Endothelial cell (in vitro differentiated cells): ENCODE data around the gene ESR1. TPM values are rescaled to one million over a fixed set of nuclear protein-coding genes. Genes with fewer than 3 reads are reported as not detected.
A peak's percentile ranks its signal among the peaks of the same experiment; 100 is the strongest.
"Not testable (repeated sequence)": the region's sequence is repeated elsewhere in the genome, so short reads cannot be mapped to it uniquely, and the experiment has no call there.

Experiments used
- DNase-seq: peaks from one replicate; pipeline ENCODE4 v3.0.0; 2021; ENCODE audit warnings: low spot score
- H3K27ac Mint-ChIP-seq: one replicate; pipeline ENCODE4 v1.8.0; 2021; ENCODE audit warnings: mixed read lengths, inconsistent platforms; ENCODE audit not compliant: unreplicated experiment
- H3K27me3 Mint-ChIP-seq: one replicate; pipeline ENCODE4 v1.8.0; 2021; ENCODE audit warnings: mild to moderate bottlenecking, moderate library complexity, mixed read lengths, inconsistent platforms; ENCODE audit not compliant: unreplicated experiment
- H3K36me3 Mint-ChIP-seq: one replicate; pipeline ENCODE4 v1.8.0; 2021; ENCODE audit warnings: mild to moderate bottlenecking, low read depth, mixed read lengths, inconsistent platforms; ENCODE audit not compliant: unreplicated experiment
- H3K4me1 Mint-ChIP-seq: one replicate; pipeline ENCODE4 v1.8.0; 2021; ENCODE audit warnings: mild to moderate bottlenecking, mixed read lengths, inconsistent platforms; ENCODE audit not compliant: unreplicated experiment
- H3K4me3 Mint-ChIP-seq: one replicate; pipeline ENCODE4 v1.8.0; 2021; ENCODE audit warnings: mild to moderate bottlenecking, mixed read lengths, inconsistent platforms; ENCODE audit not compliant: unreplicated experiment
- H3K9me3 Mint-ChIP-seq: one replicate; pipeline ENCODE4 v1.8.0; 2021; ENCODE audit warnings: mixed read lengths, inconsistent platforms; ENCODE audit not compliant: unreplicated experiment
- CTCF ChIP-seq: fragments of 200-600 bp; sonication (generic); IDR thresholded peaks from one replicate; pipeline ENCODE4 v1.5.0; 2021; ENCODE audit warnings: antibody characterized with exemption; ENCODE audit not compliant: unreplicated experiment
- total RNA-seq: library from RNA; stranded (reverse); fragmentation: NEBNext Ultra II Directional; extraction: Animal tissue kit (Norgen Biotek cat#: 25700); gene quantifications from one replicate; pipeline ENCODE4 v1.2.1, GENCODE V29; 2021; ENCODE audit not compliant: unreplicated experiment

ESR1 gene
- total RNA-seq, 1 donor from 2014 or later: 0.05 TPM

- Mint-ChIP-seq H3K4me3 (no peak overlapping the region), H3K27me3 (no peaks in the 10 kb centered on the region), H3K9me3 (no peaks in the 10 kb centered on the region), H3K4me1 (peaks cover 3% of the 10 kb centered on the region), H3K27ac (no peak overlapping the region), H3K36me3 (no peaks in the 10 kb centered on the region)
- no peak for DNase-seq
- TF ChIP-seq CTCF: no peak
Measured at GRCh38 chr6:151881231-151881630, 73.7 kb downstream of the ESR1 start.

- no peak for DNase-seq
- Mint-ChIP-seq H3K36me3 (no peaks in the 10 kb centered on the region), H3K4me3 (no peak overlapping the region), H3K9me3 (no peaks in the 10 kb centered on the region), H3K4me1 (no peaks in the 10 kb centered on the region), H3K27ac (no peak overlapping the region), H3K27me3 (no peaks in the 10 kb centered on the region)
- no peak for TF ChIP-seq CTCF
Measured at GRCh38 chr6:151882206-151882605, 74.7 kb downstream of the ESR1 start.

GRCh38 chr6:151885234-151885633, 77.8 kb downstream of the ESR1 start:
- Mint-ChIP-seq H3K27ac (no peak overlapping the region), H3K27me3 (no peaks in the 10 kb centered on the region), H3K36me3 (no peaks in the 10 kb centered on the region), H3K9me3 (no peaks in the 10 kb centered on the region), H3K4me3 (no peak overlapping the region), H3K4me1 (no peaks in the 10 kb centered on the region)
- no peak for DNase-seq
- no peak for TF ChIP-seq CTCF

- Mint-ChIP-seq H3K27ac (no peak overlapping the region), H3K27me3 (no peaks in the 10 kb centered on the region), H3K4me1 (peaks cover 5% of the 10 kb centered on the region), H3K9me3 (no peaks in the 10 kb centered on the region), H3K36me3 (no peaks in the 10 kb centered on the region), H3K4me3 (no peak overlapping the region)
- DNase-seq: no peak
- no peak for TF ChIP-seq CTCF
Measured at GRCh38 chr6:151891524-151891923, 84.0 kb downstream of the ESR1 start.

GRCh38 chr6:151894426-151894825, 86.9 kb downstream of the ESR1 start:
- not testable (repeated sequence) for H3K36me3 Mint-ChIP-seq

GRCh38 chr6:151899221-151899620, 91.7 kb downstream of the ESR1 start:
- not testable (repeated sequence) for H3K27ac Mint-ChIP-seq, H3K27me3 Mint-ChIP-seq, H3K4me3 Mint-ChIP-seq, H3K9me3 Mint-ChIP-seq, H3K4me1 Mint-ChIP-seq, DNase-seq, H3K36me3 Mint-ChIP-seq

More at GRCh38 chr6:151894426-151894825, 86.9 kb downstream of the ESR1 start:
- not testable (repeated sequence) for H3K27me3 Mint-ChIP-seq, H3K4me3 Mint-ChIP-seq, H3K9me3 Mint-ChIP-seq, H3K27ac Mint-ChIP-seq, H3K4me1 Mint-ChIP-seq, DNase-seq

GRCh38 chr6:151899796-151900195, 92.3 kb downstream of the ESR1 start:
- not testable (repeated sequence) for H3K27me3 Mint-ChIP-seq, H3K9me3 Mint-ChIP-seq, DNase-seq, H3K4me1 Mint-ChIP-seq, H3K36me3 Mint-ChIP-seq, H3K27ac Mint-ChIP-seq
- H3K4me3 Mint-ChIP-seq: peak overlapping the region; percentile 31
